Astrocyte (in vitro differentiated cells and primary cell): Measurements from ENCODE around the gene SPNS2.

ENCODE experiments used
- CTCF ChIP-seq: IDR thresholded peaks from 2 replicates; pipeline ENCODE4 v1.5.1; 2011; ENCODE audit warnings: low read depth, mild to moderate bottlenecking, inconsistent platforms, low read length, moderate library complexity; ENCODE audit not compliant: insufficient read depth
- EZH2 ChIP-seq: IDR thresholded peaks from 2 replicates; pipeline ENCODE4 v1.6.1; 2012; ENCODE audit warnings: mild to moderate bottlenecking, low read length, inconsistent platforms; ENCODE audit not compliant: insufficient read depth

DNA sequence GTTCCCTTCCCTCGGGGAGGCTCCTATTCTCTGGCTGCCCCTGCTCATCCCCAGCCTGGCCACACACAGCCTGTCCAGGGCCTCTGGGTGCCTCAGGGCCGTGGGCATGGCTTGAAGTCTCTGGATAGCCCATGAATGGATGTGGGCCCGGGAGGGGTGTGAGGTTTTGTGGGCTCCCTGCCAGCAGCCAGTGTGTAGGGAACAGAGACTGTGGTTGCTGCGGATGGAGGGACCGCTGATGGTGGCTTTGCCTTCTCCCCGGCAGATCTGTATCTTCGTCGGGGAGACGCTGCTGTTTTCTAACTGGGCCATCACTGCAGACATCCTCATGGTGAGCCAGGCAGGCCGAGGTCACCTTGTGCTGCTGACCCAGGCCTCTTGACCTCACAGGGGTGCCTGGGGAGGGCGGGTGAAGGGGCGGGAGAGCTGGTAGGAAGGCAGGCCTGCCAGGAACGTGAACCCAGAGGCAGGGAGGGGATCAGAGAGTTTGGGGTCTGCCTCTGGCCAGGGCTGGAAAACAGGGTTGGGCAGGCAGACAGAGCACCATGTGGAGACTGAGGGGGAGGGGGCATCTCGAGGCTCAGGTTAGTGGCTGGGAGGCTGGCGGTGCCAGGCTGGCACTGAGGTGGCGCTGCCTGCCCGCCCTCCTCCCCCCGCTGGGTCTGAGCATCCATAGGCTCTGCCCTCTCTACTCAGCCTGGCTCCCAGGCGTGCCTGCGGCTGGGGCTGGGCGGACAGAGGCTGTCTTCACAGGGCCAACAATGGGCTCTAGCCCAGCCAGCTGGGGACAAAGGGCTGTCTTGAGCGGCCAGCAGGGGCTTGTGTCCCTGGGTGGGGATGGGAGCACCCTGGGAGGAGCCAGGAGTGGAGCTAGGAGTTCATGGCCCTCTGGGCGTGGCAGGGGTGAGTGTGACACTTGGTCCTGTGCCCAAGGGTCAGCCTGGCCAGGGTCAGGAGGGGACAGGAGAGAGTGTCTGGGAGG lies 35.1 kb downstream of the SPNS2 start:
- TF ChIP-seq CTCF: no peak
- TF ChIP-seq EZH2: no peak
